ENCODE measurements around the gene TSHZ1. TPM values are rescaled to one million over a fixed set of nuclear protein-coding genes. Genes with fewer than 3 reads are reported as not detected.

TSHZ1 gene
- total and polyA plus RNA-seq, 2 of the 8 experiments (the other 6 are each of a cell fraction or from before 2014, with no cell fraction given): 0.03 to 0.32 TPM

DNA sequence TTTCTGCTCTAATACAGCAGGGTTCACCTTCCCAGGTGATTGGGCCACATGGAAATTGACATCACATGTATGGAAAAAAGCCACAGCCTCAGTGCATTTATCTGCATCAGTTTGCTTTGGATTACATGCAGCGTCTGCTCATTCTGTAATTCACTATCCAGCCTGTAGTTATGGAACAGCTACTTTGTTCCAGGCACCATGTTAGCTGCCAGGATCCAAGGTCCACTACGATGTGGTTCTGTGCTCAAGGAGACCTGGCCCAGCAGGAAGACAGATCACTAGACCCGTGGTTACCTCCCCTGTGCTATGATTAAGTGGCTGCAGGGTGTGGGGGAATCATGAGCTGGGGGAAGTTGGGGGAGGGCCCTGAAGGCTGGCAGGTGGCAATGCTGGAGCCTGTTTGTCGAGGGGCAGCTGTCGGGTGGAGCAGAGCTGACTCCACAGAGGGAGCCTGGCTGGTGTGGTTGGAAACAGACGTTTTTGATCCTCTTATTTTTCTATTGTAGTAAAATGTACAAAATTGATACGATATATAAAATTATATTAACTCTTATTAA, 58.6 kb downstream of the TSHZ1 start:
- no peaks in the 10 kb centered on the region for H4K20me1 ChIP-seq (replicated peaks in 1 of 2; ENCODE audit: control insufficient read depth in 1 of 2, insufficient read depth in 2 of 2, low read length in 2 of 2)
- no peak overlapping the region for H3K4me2 ChIP-seq (ENCODE audit: insufficient read depth in 1 of 2, low read depth in 2 of 2, low read length in 2 of 2)
- H2BK5ac ChIP-seq (ENCODE audit: low read depth, low read length): no peak overlapping the region
- no peak overlapping the region for H3K4ac ChIP-seq (replicated peaks; ENCODE audit: insufficient read length, low read depth, low read length)
- H3K27ac ChIP-seq (ENCODE audit: low read depth, low read length): no peak overlapping the region
- H2AFZ ChIP-seq (ENCODE audit: low read length): no peak overlapping the region
- peaks cover 0 to 3% (median 0%) of the 10 kb centered on the region in 4 experiments; a peak in 1 of 7 replicates for H3K4me1 ChIP-seq (replicated peaks in 1 of 4; ENCODE audit: control insufficient read depth in 3 of 4, insufficient read depth in 4 of 4, low read length in 3 of 4)
- H3K23me2 ChIP-seq (ENCODE audit: low read depth, low read length): no peaks in the 10 kb centered on the region
- H4K8ac ChIP-seq (ENCODE audit: extremely low read depth, insufficient read depth, low read length): no peak overlapping the region
- H3K14ac ChIP-seq (ENCODE audit: insufficient read length): no peak overlapping the region
- H3K9ac ChIP-seq (replicated peaks in 1 of 4; ENCODE audit: extremely low read depth in 1 of 4, low read depth in 3 of 4, low read length in 3 of 4): no peak overlapping the region
- H2BK15ac ChIP-seq (ENCODE audit: low read length): no peak overlapping the region
- 91% methylated on average over 7 of the region's 7 CpGs; no CpG with 5 or more reads in 1 of the 2 experiments for WGBS, 2 experiments (ENCODE audit: extremely low coverage in 1 of 2, insufficient coverage in 1 of 2, insufficient read length in 1 of 2, insufficient replicate concordance in 2 of 2, low coverage in 1 of 2, low lambda C conversion rate in 2 of 2, missing lambda C conversion rate in 1 of 2)
- no peaks in the 10 kb centered on the region for H3K36me3 ChIP-seq (ENCODE audit: control insufficient read depth in 2 of 4, insufficient read depth in 4 of 4, low read length in 3 of 4)
- no peak overlapping the region for H3K18ac ChIP-seq (ENCODE audit: extremely low read depth, low read length)
- no peak overlapping the region for H4K5ac ChIP-seq (ENCODE audit: insufficient read length, low read depth, low read length)
- H3K79me2 ChIP-seq (ENCODE audit: control insufficient read depth in 1 of 2, insufficient read depth in 2 of 2, low read length in 2 of 2): no peaks in the 10 kb centered on the region
- H3K56ac ChIP-seq (replicated peaks; ENCODE audit: insufficient read length, low read depth, low read length): no peak overlapping the region
- no peak for FAIRE-seq
- H3K4me3 ChIP-seq (ENCODE audit: extremely low read depth in 1 of 4, insufficient read depth in 2 of 4, low read depth in 3 of 4, low read length in 4 of 4): no peak overlapping the region
- ChIA-PET POLR2A (ENCODE audit: partially characterized antibody) (no interaction called here), CTCF (ENCODE audit: partially characterized antibody) (no interaction called here)
- H3K23ac ChIP-seq (ENCODE audit: insufficient read length): no peak overlapping the region
- no peak overlapping the region for H2BK20ac ChIP-seq (ENCODE audit: low read length)
- no peak overlapping the region for H4K91ac ChIP-seq (replicated peaks; ENCODE audit: insufficient read length, low read length)
- no peak for DNase-seq (ENCODE audit: low read depth in 1 of 2, low spot score in 2 of 2)
- no peaks in the 10 kb centered on the region for H3K9me3 ChIP-seq (ENCODE audit: insufficient read depth in 2 of 2, low read depth in 1 of 2, low read length in 1 of 2)
- H2AK5ac ChIP-seq (ENCODE audit: low read depth, low read length): no peak overlapping the region
- no peaks in the 10 kb centered on the region for H3K79me1 ChIP-seq (ENCODE audit: low read depth, low read length)
- H2BK12ac ChIP-seq (ENCODE audit: low read depth, low read length): no peak overlapping the region
- no peak for TF ChIP-seq HDAC2 (IDR thresholded peaks at IDR 0.05; ENCODE audit: borderline replicate concordance in 1 of 2, low read depth in 2 of 2, low read length in 2 of 2)
- TF ChIP-seq EGR1 (IDR thresholded peaks at IDR 0.05; ENCODE audit: borderline replicate concordance, low read depth, low read length): no peak
- no peak for TF ChIP-seq BCL11A (IDR thresholded peaks at IDR 0.05; ENCODE audit: low read depth in 2 of 2, low read length in 2 of 2)
- no peaks in the 10 kb centered on the region for H3K27me3 ChIP-seq (replicated peaks in 1 of 4; ENCODE audit: control insufficient read depth in 3 of 4, extremely low read depth in 1 of 4, insufficient read depth in 3 of 4, low read length in 3 of 4)
- no peak overlapping the region for H2BK120ac ChIP-seq (replicated peaks; ENCODE audit: low read depth, low read length)
